Islet precursor cell (in vitro differentiated cells): ENCODE measurements around the gene CTRB2.

Experiments
- DNase-seq: peaks from one replicate; pipeline ENCODE4 v3.0.0-alpha.2; 2018

CTRB2 gene

GRCh38 chr16:75203667-75204409 lies 3.1 kb downstream of the CTRB2 start:
- DNase-seq = no peak

DNA sequence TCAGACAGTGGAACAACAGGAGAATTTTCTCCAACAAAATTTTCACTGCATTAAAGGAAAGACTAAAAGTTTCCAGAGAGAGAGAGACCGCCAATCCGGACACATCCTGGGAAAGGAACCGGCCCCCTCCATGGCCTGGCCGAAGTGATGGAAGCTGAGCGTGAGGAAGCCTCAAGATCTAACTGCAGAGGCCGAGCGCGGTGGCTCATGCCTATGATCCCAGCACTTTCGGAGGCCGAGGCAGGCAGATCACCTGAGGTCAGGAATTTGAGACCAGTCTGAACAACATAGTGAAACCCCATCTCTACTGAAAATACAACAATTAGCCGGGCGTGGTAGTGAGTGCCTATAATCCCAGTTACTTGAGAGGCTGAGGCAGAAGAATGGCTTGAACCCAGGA lies 3.9 kb downstream of the CTRB2 start:
- no peak for DNase-seq

GRCh38 chr16:75202069-75202590 lies 4.8 kb downstream of the CTRB2 start:
- DNase-seq = no peak

- DNase-seq = no peak
These were observed 8.8 kb downstream of the CTRB2 start for GRCh38 chr16:75198135-75198600.

DNA sequence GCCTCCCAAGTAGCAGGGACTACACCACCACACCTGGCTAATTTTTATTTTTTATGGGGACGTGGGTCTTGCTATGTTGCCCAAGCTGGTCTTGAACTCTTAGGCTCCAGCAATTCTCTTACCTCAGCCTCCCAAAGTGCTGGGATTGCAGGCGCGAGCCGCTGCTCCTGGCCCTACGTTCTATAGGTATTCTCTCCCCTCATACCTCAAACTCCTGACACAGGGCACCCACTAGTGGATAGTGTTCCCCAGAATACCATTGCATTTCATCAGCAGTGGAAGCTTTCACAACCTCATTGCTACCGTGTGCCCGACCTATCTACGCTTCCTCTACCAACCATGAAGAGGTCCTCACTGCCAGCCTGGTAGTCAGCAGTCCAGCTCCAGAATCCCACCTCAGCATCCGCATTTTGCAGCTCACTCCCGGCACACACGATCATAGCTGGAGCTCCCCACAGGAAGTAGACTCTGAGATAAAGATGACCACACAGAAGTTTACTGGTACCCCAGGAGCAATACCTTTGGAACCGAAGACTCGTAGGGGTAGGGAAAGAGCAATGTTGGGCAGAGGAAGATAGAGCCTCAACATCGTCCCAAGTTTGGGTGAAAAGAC lies 9.3 kb downstream of the CTRB2 start:
- DNase-seq = no peak

DNA sequence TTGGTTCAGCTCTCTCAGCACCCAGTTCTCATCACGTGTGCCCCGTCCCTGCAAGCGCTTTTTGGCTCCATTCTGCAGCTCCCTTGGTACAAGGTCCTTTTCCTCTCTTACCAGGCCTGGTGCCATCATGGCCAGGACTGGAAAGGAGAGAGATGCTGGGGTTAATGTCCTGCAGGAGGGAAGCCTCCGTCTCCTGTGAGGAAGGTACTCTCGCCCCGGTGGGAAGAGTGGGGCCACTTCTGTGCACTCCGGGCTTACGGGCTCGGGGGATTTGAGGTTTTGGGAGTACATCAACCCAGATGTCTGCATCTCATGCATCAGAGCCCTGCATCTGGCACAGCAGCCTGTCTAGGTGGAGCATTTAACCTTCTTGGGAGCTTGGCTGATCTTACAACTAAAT lies 10.1 kb downstream of the CTRB2 start:
- DNase-seq = no peak

DNA sequence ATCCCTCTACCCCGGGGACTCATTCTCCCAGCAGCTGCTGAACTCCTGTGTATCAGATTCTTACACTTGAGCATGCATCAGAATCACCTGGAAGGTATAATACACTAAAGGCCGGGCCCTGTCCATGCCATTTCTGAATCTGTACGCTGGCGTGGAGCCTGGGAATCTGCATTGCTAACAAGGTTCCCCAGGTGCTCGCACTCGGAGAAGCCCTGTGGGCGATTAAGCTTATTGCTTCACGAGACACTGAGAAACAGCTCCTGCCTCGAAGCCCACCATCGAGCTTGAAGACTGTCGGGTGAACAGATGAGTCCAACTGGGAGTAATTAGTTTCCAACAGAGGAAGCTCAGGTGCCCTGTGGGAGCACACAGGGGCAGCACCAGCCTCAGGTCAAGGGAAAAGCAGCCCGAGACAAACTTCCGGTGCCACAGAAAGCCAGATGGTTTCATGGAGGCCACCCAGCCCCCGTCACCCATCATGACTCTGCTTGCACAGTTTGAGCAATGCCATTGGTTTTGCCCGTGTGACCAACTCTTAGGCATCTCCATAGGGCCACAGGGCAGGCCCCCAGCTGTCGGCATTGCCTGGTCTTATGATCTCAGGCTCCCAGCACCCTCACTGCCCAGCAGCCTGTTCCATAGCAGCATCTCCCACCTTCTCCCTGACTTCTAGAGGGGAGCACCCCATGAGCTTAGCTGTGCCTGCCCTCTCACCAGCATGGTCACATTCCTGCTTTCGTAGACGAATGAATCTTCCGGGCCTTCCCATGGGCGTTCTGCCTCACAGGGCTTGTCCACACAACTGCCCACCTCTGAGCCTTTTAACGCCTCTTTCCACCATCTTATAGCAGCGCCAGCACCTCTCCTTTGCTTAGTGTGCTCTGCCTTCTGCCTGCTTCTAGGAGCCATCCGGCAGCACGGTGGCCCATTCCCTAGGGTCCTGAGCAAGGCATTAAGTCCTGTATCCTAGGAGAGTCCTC lies 10.9 kb downstream of the CTRB2 start:
- no peak for DNase-seq

GRCh38 chr16:75193730-75194444 lies 13.1 kb downstream of the CTRB2 start:
- no peak for DNase-seq

- no peak for DNase-seq
These were observed 13.7 kb downstream of the CTRB2 start for GRCh38 chr16:75193265-75193650.

DNA sequence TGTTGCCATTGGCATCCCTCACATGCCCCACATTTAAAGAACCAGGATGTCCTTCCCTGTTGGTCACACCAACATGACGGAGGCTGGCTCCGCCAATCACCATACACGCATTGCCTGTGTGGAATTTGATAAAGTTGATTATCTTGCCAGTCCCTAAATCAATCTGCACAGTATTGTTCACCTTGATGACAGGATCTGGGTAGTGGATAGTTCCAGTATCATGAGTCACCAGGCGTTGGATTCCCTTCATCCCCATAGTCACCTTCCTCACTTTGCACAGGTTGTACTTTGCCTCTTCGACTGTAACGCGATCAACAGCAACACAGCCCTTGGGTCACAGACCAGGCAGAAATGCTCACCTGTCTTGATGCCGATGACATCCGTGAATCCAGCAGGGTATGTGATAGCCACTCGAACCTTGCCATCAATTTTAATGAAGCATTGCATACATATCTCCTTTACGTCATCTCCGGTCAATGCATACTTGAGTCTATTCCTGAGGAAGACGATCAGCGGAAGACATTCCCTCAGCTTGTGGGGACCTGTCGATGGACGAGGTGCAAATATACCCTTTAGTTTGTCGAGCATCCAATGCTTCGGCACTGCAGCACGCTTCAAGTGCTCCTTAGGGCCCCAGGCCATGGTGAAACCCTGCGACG lies 14.2 kb downstream of the CTRB2 start:
- no peak for DNase-seq

GRCh38 chr16:75189638-75190245 lies 17.2 kb downstream of the CTRB2 start:
- no peak for DNase-seq

GRCh38 chr16:75188832-75189477 lies 18.0 kb downstream of the CTRB2 start:
- no peak for DNase-seq

GRCh38 chr16:75181630-75182029 lies 25.3 kb downstream of the CTRB2 start:
- DNase-seq = no peak

DNA sequence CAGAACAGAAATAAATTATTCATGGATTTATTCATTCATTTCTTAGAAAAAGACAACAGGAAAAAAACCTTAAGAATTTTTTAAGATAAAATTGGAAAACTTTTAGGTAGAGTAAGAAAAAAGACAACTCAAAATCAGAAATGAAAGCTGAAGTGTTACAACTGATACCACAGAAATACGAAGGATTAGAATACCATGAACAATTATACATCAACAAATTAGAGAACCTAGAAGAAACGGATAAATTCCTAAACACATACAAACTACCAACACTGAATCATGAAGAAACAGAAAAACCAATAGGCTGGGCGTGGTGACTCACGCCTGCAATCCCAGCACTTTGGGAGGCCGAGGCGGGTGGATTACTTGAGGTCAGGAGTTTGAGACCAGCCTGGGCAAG lies 27.8 kb downstream of the CTRB2 start:
- DNase-seq = no peak

DNA sequence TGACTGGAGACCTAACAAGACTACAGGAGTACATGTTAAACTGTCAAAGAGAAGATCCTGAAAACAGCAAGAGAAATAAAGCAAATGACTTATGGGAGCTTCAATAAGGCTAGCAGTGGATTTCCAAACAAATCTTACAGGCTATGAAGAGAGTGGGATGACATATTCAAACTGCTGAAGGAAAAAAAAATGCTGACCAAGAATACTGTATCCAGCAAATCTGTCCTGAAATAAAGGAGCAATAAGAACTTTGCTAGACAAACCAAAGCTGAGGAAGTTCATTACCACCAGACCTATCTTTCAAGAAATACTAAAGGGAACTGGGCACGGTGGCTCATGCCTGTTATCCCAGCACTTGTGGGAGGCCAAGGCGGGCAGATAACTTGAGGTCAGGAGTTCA lies 30.0 kb downstream of the CTRB2 start:
- DNase-seq = no peak

DNA sequence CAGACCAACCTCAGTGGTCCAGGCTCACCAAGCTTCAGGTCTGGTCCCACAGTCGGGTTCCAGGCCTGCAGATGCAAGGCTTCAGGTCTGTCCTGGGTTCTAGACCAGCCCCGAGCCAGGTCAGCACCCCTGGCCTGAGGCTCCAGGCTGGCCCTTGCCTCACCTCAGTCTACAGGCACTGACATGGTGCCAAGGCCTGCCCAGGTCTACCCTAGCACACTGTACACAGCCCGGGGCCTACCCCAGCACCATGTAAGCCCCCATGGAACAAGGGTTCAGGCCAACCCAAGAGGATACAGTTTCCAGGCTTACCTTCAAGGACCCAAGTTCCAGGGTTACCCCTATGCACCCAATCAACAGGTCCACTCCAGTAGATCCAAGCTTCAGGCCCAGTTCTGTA lies 31.9 kb downstream of the CTRB2 start:
- no peak for DNase-seq

GRCh38 chr16:75172578-75172977 lies 34.4 kb downstream of the CTRB2 start:
- no peak for DNase-seq

- no peak for DNase-seq
These were observed 37.0 kb downstream of the CTRB2 start for GRCh38 chr16:75169899-75170405.

DNA sequence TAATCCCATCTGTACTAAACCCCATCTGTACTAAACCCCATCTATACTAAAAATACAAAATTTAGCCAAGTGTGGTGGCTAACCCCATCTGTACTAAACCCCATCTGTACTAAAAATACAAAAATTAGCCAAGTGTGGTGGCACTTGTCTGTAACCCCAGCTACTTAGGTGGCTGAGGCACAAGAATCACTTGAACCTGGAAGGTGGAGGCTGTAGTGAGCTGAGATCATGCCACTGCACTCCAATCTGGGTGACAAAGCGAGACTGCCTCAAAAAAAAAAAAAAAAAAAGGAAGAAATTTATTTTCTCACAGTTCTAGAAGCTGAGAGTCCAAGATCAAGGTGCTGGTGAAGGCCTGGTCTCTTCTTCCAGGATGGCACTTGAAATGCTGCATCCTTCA lies 46.6 kb downstream of the CTRB2 start:
- no peak for DNase-seq
